ENCODE measurements around the gene RPE. TPM values are rescaled to one million over a fixed set of nuclear protein-coding genes. Genes with fewer than 3 reads are reported as not detected.

The RPE gene
- total and polyA plus RNA-seq, 4 donors, result 12.3 to 50.1 (median 19.2) TPM

DNA sequence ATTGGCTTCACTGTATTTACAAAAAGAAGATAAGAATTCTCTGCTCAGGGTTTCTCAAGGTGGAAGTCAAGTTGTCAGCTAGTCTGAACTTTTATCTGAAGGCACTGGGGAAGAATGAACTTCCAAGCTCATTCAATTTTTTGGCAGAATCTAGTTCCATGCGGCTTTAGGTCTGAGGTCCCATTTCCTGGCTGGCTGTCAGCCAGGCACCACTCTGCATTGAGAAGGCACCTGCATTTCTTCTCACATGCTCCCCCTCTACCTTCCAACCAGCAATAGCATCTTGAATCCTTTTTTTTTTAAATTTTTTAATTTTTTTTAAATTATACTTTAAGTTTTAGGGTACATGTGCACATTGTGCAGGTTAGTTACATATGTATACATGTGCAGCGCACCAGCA is 46.2 kb upstream of the RPE start:
- no peak for DNase-seq (ENCODE audit: low spot score)
- peaks cover 0 to 2% (median 0%) of the 10 kb centered on the region in 4 donors for H3K4me1 ChIP-seq (ENCODE audit: control insufficient read depth in 4 of 4, insufficient read depth in 4 of 4, low read length in 3 of 4)
- no peaks in the 10 kb centered on the region for H3K27me3 ChIP-seq (ENCODE audit: control insufficient read depth in 4 of 4, insufficient read depth in 4 of 4, low read length in 3 of 4)
- no peaks in the 10 kb centered on the region for H3K36me3 ChIP-seq (ENCODE audit: control insufficient read depth in 4 of 4, insufficient read depth in 3 of 4, low read depth in 1 of 4, low read length in 3 of 4)
- no peaks in the 10 kb centered on the region for H3K9me3 ChIP-seq (ENCODE audit: control insufficient read depth in 4 of 4, low read length in 3 of 4)
- WGBS, result 81% methylated on average over 2 of the region's 2 CpGs
- TF ChIP-seq TAF1 (conservative IDR thresholded peaks at IDR 0.05) (no peak), FOXA1 (IDR thresholded peaks at IDR 0.05) (no peak), HNF4G (IDR thresholded peaks at IDR 0.05) (no peak), RAD21 (IDR thresholded peaks at IDR 0.05) (no peak), HNF4A (conservative IDR thresholded peaks at IDR 0.05) (no peak), NR2F2 (IDR thresholded peaks at IDR 0.05) (no peak), EGR1 (IDR thresholded peaks at IDR 0.05; ENCODE audit: low read depth in 2 of 2) (no peak), SP1 (IDR thresholded peaks at IDR 0.05) (no peak), FOXA2 (IDR thresholded peaks at IDR 0.05) (no peak), RXRA (IDR thresholded peaks at IDR 0.05) (no peak), JUND (IDR thresholded peaks at IDR 0.05) (no peak), YY1 (IDR thresholded peaks at IDR 0.05) (no peak)
- TF ChIP-seq, protein P1, sequence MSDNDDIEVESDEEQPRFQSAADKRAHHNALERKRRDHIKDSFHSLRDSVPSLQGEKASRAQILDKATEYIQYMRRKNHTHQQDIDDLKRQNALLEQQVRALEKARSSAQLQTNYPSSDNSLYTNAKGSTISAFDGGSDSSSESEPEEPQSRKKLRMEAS (IDR thresholded peaks at IDR 0.05), result no peak
- TF ChIP-seq, protein P2, sequence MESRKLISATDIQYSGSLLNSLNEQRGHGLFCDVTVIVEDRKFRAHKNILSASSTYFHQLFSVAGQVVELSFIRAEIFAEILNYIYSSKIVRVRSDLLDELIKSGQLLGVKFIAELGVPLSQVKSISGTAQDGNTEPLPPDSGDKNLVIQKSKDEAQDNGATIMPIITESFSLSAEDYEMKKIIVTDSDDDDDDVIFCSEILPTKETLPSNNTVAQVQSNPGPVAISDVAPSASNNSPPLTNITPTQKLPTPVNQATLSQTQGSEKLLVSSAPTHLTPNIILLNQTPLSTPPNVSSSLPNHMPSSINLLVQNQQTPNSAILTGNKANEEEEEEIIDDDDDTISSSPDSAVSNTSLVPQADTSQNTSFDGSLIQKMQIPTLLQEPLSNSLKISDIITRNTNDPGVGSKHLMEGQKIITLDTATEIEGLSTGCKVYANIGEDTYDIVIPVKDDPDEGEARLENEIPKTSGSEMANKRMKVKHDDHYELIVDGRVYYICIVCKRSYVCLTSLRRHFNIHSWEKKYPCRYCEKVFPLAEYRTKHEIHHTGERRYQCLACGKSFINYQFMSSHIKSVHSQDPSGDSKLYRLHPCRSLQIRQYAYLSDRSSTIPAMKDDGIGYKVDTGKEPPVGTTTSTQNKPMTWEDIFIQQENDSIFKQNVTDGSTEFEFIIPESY (IDR thresholded peaks at IDR 0.05), result no peak
- TF ChIP-seq, protein P3, sequence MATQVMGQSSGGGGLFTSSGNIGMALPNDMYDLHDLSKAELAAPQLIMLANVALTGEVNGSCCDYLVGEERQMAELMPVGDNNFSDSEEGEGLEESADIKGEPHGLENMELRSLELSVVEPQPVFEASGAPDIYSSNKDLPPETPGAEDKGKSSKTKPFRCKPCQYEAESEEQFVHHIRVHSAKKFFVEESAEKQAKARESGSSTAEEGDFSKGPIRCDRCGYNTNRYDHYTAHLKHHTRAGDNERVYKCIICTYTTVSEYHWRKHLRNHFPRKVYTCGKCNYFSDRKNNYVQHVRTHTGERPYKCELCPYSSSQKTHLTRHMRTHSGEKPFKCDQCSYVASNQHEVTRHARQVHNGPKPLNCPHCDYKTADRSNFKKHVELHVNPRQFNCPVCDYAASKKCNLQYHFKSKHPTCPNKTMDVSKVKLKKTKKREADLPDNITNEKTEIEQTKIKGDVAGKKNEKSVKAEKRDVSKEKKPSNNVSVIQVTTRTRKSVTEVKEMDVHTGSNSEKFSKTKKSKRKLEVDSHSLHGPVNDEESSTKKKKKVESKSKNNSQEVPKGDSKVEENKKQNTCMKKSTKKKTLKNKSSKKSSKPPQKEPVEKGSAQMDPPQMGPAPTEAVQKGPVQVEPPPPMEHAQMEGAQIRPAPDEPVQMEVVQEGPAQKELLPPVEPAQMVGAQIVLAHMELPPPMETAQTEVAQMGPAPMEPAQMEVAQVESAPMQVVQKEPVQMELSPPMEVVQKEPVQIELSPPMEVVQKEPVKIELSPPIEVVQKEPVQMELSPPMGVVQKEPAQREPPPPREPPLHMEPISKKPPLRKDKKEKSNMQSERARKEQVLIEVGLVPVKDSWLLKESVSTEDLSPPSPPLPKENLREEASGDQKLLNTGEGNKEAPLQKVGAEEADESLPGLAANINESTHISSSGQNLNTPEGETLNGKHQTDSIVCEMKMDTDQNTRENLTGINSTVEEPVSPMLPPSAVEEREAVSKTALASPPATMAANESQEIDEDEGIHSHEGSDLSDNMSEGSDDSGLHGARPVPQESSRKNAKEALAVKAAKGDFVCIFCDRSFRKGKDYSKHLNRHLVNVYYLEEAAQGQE (IDR thresholded peaks at IDR 0.05), result no peak
- TF ChIP-seq, protein P4, sequence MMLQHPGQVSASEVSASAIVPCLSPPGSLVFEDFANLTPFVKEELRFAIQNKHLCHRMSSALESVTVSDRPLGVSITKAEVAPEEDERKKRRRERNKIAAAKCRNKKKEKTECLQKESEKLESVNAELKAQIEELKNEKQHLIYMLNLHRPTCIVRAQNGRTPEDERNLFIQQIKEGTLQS (IDR thresholded peaks at IDR 0.05), result no peak
- TF ChIP-seq, protein P5, sequence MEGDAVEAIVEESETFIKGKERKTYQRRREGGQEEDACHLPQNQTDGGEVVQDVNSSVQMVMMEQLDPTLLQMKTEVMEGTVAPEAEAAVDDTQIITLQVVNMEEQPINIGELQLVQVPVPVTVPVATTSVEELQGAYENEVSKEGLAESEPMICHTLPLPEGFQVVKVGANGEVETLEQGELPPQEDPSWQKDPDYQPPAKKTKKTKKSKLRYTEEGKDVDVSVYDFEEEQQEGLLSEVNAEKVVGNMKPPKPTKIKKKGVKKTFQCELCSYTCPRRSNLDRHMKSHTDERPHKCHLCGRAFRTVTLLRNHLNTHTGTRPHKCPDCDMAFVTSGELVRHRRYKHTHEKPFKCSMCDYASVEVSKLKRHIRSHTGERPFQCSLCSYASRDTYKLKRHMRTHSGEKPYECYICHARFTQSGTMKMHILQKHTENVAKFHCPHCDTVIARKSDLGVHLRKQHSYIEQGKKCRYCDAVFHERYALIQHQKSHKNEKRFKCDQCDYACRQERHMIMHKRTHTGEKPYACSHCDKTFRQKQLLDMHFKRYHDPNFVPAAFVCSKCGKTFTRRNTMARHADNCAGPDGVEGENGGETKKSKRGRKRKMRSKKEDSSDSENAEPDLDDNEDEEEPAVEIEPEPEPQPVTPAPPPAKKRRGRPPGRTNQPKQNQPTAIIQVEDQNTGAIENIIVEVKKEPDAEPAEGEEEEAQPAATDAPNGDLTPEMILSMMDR (IDR thresholded peaks at IDR 0.05; ENCODE audit: low read depth, low read length, missing input control), result no peak
- no peak overlapping the region for H3K27ac ChIP-seq (ENCODE audit: low read depth in 1 of 2, low read length in 2 of 2)
- H3K4me3 ChIP-seq (ENCODE audit: low read depth in 1 of 3, low read length in 3 of 3), result no peak overlapping the region
- H3K9ac ChIP-seq (ENCODE audit: low read depth in 1 of 2, low read length in 2 of 2), result no peak overlapping the region

DNA sequence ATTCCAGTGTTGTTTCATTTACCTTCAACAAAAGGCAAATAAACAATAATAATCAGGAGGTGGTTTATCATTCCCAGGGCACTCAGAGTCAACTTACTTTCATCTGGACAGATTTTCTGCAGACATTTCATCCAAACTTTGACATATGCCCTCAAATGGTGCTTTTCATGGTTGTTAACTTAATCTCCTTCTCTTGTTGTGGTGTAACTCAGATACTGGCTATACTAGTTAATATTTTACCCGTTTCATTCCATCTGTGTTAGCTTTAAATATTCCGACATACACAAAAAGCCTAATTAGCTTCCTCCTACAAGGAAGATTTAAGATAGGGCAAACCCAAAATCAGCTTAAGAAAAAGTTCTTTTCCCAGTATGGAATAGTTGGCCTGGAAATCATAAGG is 44.4 kb upstream of the RPE start:
- Histone ChIP-seq H3K4me3 (ENCODE audit: low read depth in 1 of 3, low read length in 3 of 3) (no peak overlapping the region), H3K27ac (ENCODE audit: low read depth in 1 of 2, low read length in 2 of 2) (no peak overlapping the region), H3K9me3 (ENCODE audit: control insufficient read depth in 4 of 4, low read length in 3 of 4) (no peaks in the 10 kb centered on the region), H3K36me3 (ENCODE audit: control insufficient read depth in 4 of 4, insufficient read depth in 3 of 4, low read depth in 1 of 4, low read length in 3 of 4) (no peaks in the 10 kb centered on the region), H3K9ac (ENCODE audit: low read depth in 1 of 2, low read length in 2 of 2) (no peak overlapping the region), H3K27me3 (ENCODE audit: control insufficient read depth in 4 of 4, insufficient read depth in 4 of 4, low read length in 3 of 4) (no peaks in the 10 kb centered on the region), H3K4me1 (ENCODE audit: control insufficient read depth in 4 of 4, insufficient read depth in 4 of 4, low read length in 3 of 4) (peaks cover 0 to 2% (median 1%) of the 10 kb centered on the region in 4 donors)
- 57% methylated on average over 2 of the region's 2 CpGs for WGBS
- TF ChIP-seq TAF1 (conservative IDR thresholded peaks at IDR 0.05) (no peak), NR2F2 (IDR thresholded peaks at IDR 0.05) (no peak), EGR1 (IDR thresholded peaks at IDR 0.05; ENCODE audit: low read depth in 2 of 2) (no peak), FOXA1 (IDR thresholded peaks at IDR 0.05) (no peak)
- TF ChIP-seq, protein P3 (IDR thresholded peaks at IDR 0.05), result no peak
- TF ChIP-seq, protein P2 (IDR thresholded peaks at IDR 0.05), result no peak
- DNase-seq (ENCODE audit: low spot score), result no peak

Data from liver (tissue), 9 donors.